ENCODE measurements around the gene CEP250.

CEP250 gene

DNA sequence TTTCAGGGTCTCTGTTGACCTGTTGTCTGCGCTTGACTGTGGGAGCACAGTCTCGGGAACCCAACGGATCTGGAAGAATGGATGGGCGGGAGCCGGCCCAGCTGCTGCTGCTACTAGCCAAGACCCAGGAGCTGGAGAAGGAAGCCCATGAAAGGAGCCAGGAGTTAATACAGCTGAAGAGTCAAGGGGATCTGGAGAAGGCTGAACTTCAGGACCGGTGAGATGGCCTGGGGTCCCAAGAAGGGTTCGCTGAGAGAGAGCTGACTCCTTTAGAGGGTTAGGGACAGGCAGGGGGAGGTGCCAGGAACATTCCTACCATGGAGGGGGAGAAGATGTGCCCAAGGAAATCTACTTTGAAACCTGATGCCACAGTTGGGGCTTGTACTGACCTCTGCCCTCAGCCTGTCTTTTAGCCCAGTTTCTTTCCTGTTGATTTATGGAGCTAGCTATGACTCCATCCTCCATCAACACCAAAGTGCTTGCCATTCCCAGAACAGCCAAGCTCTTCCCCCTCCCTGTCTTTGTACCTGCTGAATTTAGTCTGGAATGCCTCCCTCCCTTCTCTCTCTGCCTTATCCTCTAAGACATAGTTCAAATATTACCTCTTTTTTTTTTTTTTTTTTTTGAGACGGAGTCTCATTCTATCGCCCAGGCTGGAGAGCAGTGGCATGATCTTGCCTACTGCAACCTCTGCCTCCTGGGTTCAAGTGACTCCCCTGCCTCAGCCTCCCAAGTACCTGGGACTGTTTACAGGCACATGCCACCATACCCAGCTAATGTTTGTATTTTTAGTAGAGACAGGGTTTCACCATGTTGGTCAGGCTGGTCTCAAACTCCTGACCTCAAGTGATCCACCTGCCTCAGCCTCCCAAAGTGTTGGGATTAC is 12.2 kb downstream of the CEP250 start:
- Histone ChIP-seq H3K4me2 (ENCODE audit: low read length) (no peak overlapping the region), H3K9me2 (replicated peaks; ENCODE audit: control insufficient read depth, low read length) (no peaks in the 10 kb centered on the region), H3F3A (ENCODE audit: control insufficient read depth, insufficient read depth) (no peaks in the 10 kb centered on the region), H3K4me1 (ENCODE audit: control insufficient read depth, low read length) (peaks cover 10% of the 10 kb centered on the region), H4K20me1 (ENCODE audit: control insufficient read depth, insufficient read depth, low read depth, low read length) (peaks cover 6% of the 10 kb centered on the region), H3K79me2 (ENCODE audit: control insufficient read depth, low read length) (peaks cover 6% of the 10 kb centered on the region; the same call in 1 of the 2 replicates), H3K27ac (ENCODE audit: low read depth, low read length) (no peak overlapping the region), H3K9me3 (ENCODE audit: control insufficient read depth, insufficient read depth, low read length) (no peaks in the 10 kb centered on the region), H3K27me3 (ENCODE audit: control insufficient read depth, low read length) (no peaks in the 10 kb centered on the region), H3K4me3 (ENCODE audit: low read length) (no peak overlapping the region), H3K36me3 (ENCODE audit: control insufficient read depth, low read length) (peaks cover 64% of the 10 kb centered on the region)
- TF ChIP-seq EZH2phosphoT487 (IDR thresholded peaks at IDR 0.05; ENCODE audit: borderline replicate concordance, low read length) = no peak
- TF ChIP-seq, protein P1, sequence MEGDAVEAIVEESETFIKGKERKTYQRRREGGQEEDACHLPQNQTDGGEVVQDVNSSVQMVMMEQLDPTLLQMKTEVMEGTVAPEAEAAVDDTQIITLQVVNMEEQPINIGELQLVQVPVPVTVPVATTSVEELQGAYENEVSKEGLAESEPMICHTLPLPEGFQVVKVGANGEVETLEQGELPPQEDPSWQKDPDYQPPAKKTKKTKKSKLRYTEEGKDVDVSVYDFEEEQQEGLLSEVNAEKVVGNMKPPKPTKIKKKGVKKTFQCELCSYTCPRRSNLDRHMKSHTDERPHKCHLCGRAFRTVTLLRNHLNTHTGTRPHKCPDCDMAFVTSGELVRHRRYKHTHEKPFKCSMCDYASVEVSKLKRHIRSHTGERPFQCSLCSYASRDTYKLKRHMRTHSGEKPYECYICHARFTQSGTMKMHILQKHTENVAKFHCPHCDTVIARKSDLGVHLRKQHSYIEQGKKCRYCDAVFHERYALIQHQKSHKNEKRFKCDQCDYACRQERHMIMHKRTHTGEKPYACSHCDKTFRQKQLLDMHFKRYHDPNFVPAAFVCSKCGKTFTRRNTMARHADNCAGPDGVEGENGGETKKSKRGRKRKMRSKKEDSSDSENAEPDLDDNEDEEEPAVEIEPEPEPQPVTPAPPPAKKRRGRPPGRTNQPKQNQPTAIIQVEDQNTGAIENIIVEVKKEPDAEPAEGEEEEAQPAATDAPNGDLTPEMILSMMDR (IDR thresholded peaks at IDR 0.05; ENCODE audit: low read depth, low read length, poor library complexity, severe bottlenecking) = no peak

DNA sequence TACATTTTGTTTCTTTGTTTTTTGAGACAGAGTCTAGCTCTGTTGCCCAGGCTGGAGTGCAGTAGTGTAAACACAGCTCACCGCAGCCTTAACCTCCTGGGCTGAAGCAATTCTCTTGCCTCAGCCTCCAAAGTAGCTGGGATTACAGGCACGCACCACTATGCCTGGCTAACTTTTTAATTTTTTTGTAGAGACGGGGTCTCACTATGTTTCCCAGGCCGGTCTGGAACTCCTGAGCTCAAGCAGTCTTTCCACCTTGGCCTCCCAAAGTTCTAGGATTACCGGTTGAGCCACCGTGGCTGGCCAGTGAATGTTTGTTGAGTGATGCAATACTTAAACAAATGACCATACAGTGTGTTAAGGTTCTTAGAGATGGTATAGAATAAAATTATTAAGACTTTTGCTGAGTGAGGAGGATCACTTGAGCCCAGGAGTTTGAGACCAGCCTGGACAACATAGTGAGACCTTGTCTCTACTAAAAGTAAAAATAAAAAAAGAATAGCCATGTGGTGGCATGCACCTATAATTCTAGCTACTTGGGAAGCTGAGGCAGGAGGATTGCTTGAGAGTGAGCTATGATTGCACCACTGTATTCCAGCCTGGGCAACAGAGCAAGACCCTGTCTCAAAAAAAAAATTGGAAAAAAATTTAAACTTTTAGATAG is 13.4 kb downstream of the CEP250 start:
- H3K4me3 ChIP-seq (ENCODE audit: low read length) = no peak overlapping the region
- H3K9me2 ChIP-seq (replicated peaks; ENCODE audit: control insufficient read depth, low read length) = no peaks in the 10 kb centered on the region
- no peak overlapping the region for H3K4me2 ChIP-seq (ENCODE audit: low read length)
- peaks cover 6% of the 10 kb centered on the region for H4K20me1 ChIP-seq (ENCODE audit: control insufficient read depth, insufficient read depth, low read depth, low read length)
- no peaks in the 10 kb centered on the region for H3K27me3 ChIP-seq (ENCODE audit: control insufficient read depth, low read length)
- peaks cover 3% of the 10 kb centered on the region for H3K4me1 ChIP-seq (ENCODE audit: control insufficient read depth, low read length)
- peaks cover 69% of the 10 kb centered on the region for H3K36me3 ChIP-seq (ENCODE audit: control insufficient read depth, low read length)
- H3K27ac ChIP-seq (ENCODE audit: low read depth, low read length) = no peak overlapping the region
- no peaks in the 10 kb centered on the region for H3K9me3 ChIP-seq (ENCODE audit: control insufficient read depth, insufficient read depth, low read length)
- H3F3A ChIP-seq (ENCODE audit: control insufficient read depth, insufficient read depth) = no peaks in the 10 kb centered on the region
- peaks cover 6% of the 10 kb centered on the region; the same call in 1 of the 2 replicates for H3K79me2 ChIP-seq (ENCODE audit: control insufficient read depth, low read length)
- TF ChIP-seq EZH2phosphoT487 (IDR thresholded peaks at IDR 0.05; ENCODE audit: borderline replicate concordance, low read length) = no peak
- TF ChIP-seq, protein P1 (IDR thresholded peaks at IDR 0.05; ENCODE audit: low read depth, low read length, poor library complexity, severe bottlenecking) = no peak

DNA sequence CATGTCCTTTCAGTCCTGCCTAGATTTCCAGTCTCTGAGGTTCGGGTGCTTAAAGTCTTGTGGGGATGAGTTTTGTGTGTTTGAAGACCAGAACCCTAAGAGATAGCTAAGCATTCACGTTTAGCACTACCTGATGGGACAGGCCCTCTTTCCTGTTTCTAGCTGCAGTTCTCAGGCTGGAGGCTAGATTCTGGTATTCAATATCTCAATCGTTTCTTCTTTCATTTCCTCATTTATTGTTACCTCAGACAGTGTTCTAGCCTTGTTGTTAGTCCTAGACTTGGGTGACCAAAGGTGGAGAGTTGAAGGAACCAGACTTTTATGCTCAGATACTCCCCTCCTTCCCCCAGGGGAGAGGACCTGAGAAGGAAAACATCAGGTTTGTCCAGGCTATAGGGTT is 16.8 kb downstream of the CEP250 start:
- no peaks in the 10 kb centered on the region for H3K27me3 ChIP-seq (ENCODE audit: control insufficient read depth, low read length)
- H4K20me1 ChIP-seq (ENCODE audit: control insufficient read depth, insufficient read depth, low read depth, low read length) = no peaks in the 10 kb centered on the region
- H3K4me2 ChIP-seq (ENCODE audit: low read length) = no peak overlapping the region
- H3K4me1 ChIP-seq (ENCODE audit: control insufficient read depth, low read length) = no peaks in the 10 kb centered on the region
- H3K9me2 ChIP-seq (replicated peaks; ENCODE audit: control insufficient read depth, low read length) = no peaks in the 10 kb centered on the region
- no peaks in the 10 kb centered on the region for H3K9me3 ChIP-seq (ENCODE audit: control insufficient read depth, insufficient read depth, low read length)
- no peak for TF ChIP-seq EZH2phosphoT487 (IDR thresholded peaks at IDR 0.05; ENCODE audit: borderline replicate concordance, low read length)
- TF ChIP-seq, protein P1 (IDR thresholded peaks at IDR 0.05; ENCODE audit: low read depth, low read length, poor library complexity, severe bottlenecking) = no peak
- no peak overlapping the region for H3K4me3 ChIP-seq (ENCODE audit: low read length)
- H3F3A ChIP-seq (ENCODE audit: control insufficient read depth, insufficient read depth) = no peaks in the 10 kb centered on the region
- H3K36me3 ChIP-seq (ENCODE audit: control insufficient read depth, low read length) = peaks cover 75% of the 10 kb centered on the region
- no peaks in the 10 kb centered on the region for H3K79me2 ChIP-seq (ENCODE audit: control insufficient read depth, low read length)
- H3K27ac ChIP-seq (ENCODE audit: low read depth, low read length) = no peak overlapping the region

All from DOHH2 (cell line).